HEK293 (cell line): ENCODE data around the gene SREK1.

Experiments used
- CTCF ChIA-PET: fragments of 350-600 bp; formaldehyde crosslinking; extraction: SDS; loops from one replicate; lab custom pipeline; 2021; ENCODE audit warnings: antibody characterized with exemption; lab: Yijun Ruan, JAX
- POLR2A ChIA-PET: fragments of 300-600 bp; formaldehyde crosslinking; extraction: SDS; loops from one replicate; lab custom pipeline; 2020; ENCODE audit warnings: antibody characterized with exemption, inconsistent platforms; lab: Yijun Ruan, JAX
- H3K27ac ChIP-seq: fragments of 200-500 bp; sonication (Bioruptor generic); 2 replicates; pipeline ENCODE4 v1.5.1; 2014; ENCODE audit warnings: low read depth, low read length, control low read depth, inconsistent platforms; ENCODE audit errors: extremely low read depth
- H3K36me3 ChIP-seq, 2 experiments: fragments of 200-500 bp in 1 of 2; sonication (Bioruptor generic) in 1 of 2; 1 replicate in 1 of 2; 2 replicates in 1 of 2; pipeline ENCODE4 v1.5.1; 2014 to 2017; ENCODE audit warnings: inconsistent platforms in 2 of 2, low read length in 2 of 2; ENCODE audit not compliant: control insufficient read depth in 2 of 2, insufficient read depth in 1 of 2
- H3K4me1 ChIP-seq: fragments of 200-500 bp; sonication (Bioruptor generic); 2 replicates; pipeline ENCODE4 v1.5.1; 2014; ENCODE audit warnings: mild to moderate bottlenecking, low read length, inconsistent platforms; ENCODE audit not compliant: control insufficient read depth, insufficient read depth
- H3K4me3 ChIP-seq: 2 replicates; pipeline ENCODE4 v1.5.1; 2011; ENCODE audit warnings: low read depth, mild to moderate bottlenecking, control low read depth, low read length, moderate library complexity
- H3K9me3 ChIP-seq: fragments of 200-500 bp; sonication (Bioruptor generic); 2 replicates; pipeline ENCODE4 v1.5.1; 2014; ENCODE audit warnings: low read depth, low read length, inconsistent platforms; ENCODE audit not compliant: control insufficient read depth, insufficient read depth
- KLF10 ChIP-seq: fragments of 450-650 bp; IDR thresholded peaks from 2 replicates; pipeline ENCODE4 v1.5.1; 2018; ENCODE audit warnings: missing biosample characterization, mild to moderate bottlenecking, missing genetic modification characterization
- MEIS1 ChIP-seq: sonication (generic); formaldehyde crosslinking; IDR thresholded peaks from 2 replicates; pipeline ENCODE4 v1.8.1; 2022; ENCODE audit warnings: missing genetic modification reagents, mild to moderate bottlenecking, borderline replicate concordance
- RBAK ChIP-seq: fragments of 450-650 bp; formaldehyde crosslinking; IDR thresholded peaks from 2 replicates; pipeline ENCODE4 v1.5.1; 2016; ENCODE audit warnings: missing biosample characterization, missing genetic modification characterization
- SCRT2 ChIP-seq: fragments of 450-650 bp; formaldehyde crosslinking; IDR thresholded peaks from 2 replicates; pipeline ENCODE4 v1.5.1; 2016; ENCODE audit warnings: missing biosample characterization, missing genetic modification characterization
- SETDB1 ChIP-seq: IDR thresholded peaks from one replicate; pipeline ENCODE4 v1.6.1; 2017; ENCODE audit warnings: mild to moderate bottlenecking, low read length, moderate library complexity, mixed read lengths; ENCODE audit not compliant: insufficient read length
- ZFP3 ChIP-seq: fragments of 450-650 bp; formaldehyde crosslinking; IDR thresholded peaks from 2 replicates; pipeline ENCODE4 v1.5.1; 2016; ENCODE audit warnings: low read depth, missing biosample characterization, missing genetic modification characterization
- ZIC2 ChIP-seq: fragments of 450-650 bp; formaldehyde crosslinking; IDR thresholded peaks from 2 replicates; pipeline ENCODE4 v1.5.1; 2016; ENCODE audit warnings: missing biosample characterization, missing genetic modification characterization
- ZNF112 ChIP-seq: fragments of 450-650 bp; formaldehyde crosslinking; IDR thresholded peaks from 2 replicates; pipeline ENCODE4 v1.5.0; 2017; ENCODE audit warnings: missing biosample characterization, missing genetic modification characterization
- ZNF155 ChIP-seq: fragments of 450-650 bp; formaldehyde crosslinking; IDR thresholded peaks from 2 replicates; pipeline ENCODE4 v1.5.1; 2016; ENCODE audit warnings: missing biosample characterization, missing genetic modification characterization
- ZNF184 ChIP-seq: fragments of 450-650 bp; IDR thresholded peaks from 2 replicates; pipeline ENCODE4 v1.5.1; 2018; ENCODE audit warnings: missing biosample characterization, mild to moderate bottlenecking, missing genetic modification characterization
- ZNF302 ChIP-seq: fragments of 450-650 bp; formaldehyde crosslinking; IDR thresholded peaks from 2 replicates; pipeline ENCODE4 v1.5.1; 2016; ENCODE audit warnings: missing biosample characterization, missing genetic modification characterization, low read depth
- ZNF514 ChIP-seq: fragments of 450-650 bp; formaldehyde crosslinking; IDR thresholded peaks from 2 replicates; pipeline ENCODE4 v1.5.1; 2016; ENCODE audit warnings: missing biosample characterization, missing genetic modification characterization
- ZNF548 ChIP-seq: fragments of 450-650 bp; formaldehyde crosslinking; IDR thresholded peaks from 2 replicates; pipeline ENCODE4 v1.5.1; 2016; ENCODE audit warnings: missing biosample characterization, missing genetic modification characterization
- ZNF654 ChIP-seq: fragments of 450-650 bp; formaldehyde crosslinking; IDR thresholded peaks from 2 replicates; pipeline ENCODE4 v1.5.1; 2016; ENCODE audit warnings: low read depth, missing biosample characterization, missing genetic modification characterization
- ZSCAN5A ChIP-seq: fragments of 450-650 bp; formaldehyde crosslinking; IDR thresholded peaks from 2 replicates; pipeline ENCODE4 v1.5.1; 2016; ENCODE audit warnings: missing biosample characterization, missing genetic modification characterization
- TF ChIP-seq, protein P1 (sequence below): fragments of 450-650 bp; formaldehyde crosslinking; conservative IDR thresholded peaks from 2 replicates; pipeline ENCODE4 v1.5.1; 2016; ENCODE audit warnings: low read depth, missing biosample characterization, missing genetic modification characterization
- TF ChIP-seq, protein P2 (sequence below): fragments of 450-650 bp; formaldehyde crosslinking; IDR thresholded peaks from 2 replicates; pipeline ENCODE4; 2016; ENCODE audit warnings: missing biosample characterization, missing genetic modification characterization

Gene SREK1

DNA sequence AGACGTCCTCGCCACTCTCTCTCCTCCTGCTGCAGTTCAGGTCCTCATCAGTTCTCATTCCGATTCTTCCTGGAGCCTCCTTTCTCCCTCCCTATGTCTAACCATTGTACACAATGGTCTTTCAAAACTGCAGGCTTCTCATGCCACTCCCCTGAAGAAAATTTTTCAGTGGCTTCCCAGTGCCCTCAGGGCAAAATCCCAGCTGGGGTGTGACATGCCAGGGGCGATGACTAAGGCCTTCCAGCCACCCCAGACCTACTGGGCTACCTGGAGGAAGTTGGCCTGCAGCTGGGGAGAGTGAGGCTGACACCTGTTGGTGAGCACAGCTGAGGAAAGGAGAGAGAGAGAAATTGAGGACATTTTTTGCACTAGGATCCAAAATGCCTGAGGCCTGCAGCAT is 65.2 kb downstream of the SREK1 start:
- Histone ChIP-seq H3K9me3 (no peaks in the 10 kb centered on the region), H3K4me3 (no peak overlapping the region), H3K27ac (no peak overlapping the region), H3K4me1 (no peaks in the 10 kb centered on the region), H3K36me3 (no peaks in the 10 kb centered on the region)
- CTCF ChIA-PET: no interaction called here
- TF ChIP-seq ZNF548 (tag by site-specific recombination): no peak
- TF ChIP-seq MEIS1 (CRISPR knock-in tag): no peak
- no peak for TF ChIP-seq KLF10 (tag by site-specific recombination)
- TF ChIP-seq, protein P1, sequence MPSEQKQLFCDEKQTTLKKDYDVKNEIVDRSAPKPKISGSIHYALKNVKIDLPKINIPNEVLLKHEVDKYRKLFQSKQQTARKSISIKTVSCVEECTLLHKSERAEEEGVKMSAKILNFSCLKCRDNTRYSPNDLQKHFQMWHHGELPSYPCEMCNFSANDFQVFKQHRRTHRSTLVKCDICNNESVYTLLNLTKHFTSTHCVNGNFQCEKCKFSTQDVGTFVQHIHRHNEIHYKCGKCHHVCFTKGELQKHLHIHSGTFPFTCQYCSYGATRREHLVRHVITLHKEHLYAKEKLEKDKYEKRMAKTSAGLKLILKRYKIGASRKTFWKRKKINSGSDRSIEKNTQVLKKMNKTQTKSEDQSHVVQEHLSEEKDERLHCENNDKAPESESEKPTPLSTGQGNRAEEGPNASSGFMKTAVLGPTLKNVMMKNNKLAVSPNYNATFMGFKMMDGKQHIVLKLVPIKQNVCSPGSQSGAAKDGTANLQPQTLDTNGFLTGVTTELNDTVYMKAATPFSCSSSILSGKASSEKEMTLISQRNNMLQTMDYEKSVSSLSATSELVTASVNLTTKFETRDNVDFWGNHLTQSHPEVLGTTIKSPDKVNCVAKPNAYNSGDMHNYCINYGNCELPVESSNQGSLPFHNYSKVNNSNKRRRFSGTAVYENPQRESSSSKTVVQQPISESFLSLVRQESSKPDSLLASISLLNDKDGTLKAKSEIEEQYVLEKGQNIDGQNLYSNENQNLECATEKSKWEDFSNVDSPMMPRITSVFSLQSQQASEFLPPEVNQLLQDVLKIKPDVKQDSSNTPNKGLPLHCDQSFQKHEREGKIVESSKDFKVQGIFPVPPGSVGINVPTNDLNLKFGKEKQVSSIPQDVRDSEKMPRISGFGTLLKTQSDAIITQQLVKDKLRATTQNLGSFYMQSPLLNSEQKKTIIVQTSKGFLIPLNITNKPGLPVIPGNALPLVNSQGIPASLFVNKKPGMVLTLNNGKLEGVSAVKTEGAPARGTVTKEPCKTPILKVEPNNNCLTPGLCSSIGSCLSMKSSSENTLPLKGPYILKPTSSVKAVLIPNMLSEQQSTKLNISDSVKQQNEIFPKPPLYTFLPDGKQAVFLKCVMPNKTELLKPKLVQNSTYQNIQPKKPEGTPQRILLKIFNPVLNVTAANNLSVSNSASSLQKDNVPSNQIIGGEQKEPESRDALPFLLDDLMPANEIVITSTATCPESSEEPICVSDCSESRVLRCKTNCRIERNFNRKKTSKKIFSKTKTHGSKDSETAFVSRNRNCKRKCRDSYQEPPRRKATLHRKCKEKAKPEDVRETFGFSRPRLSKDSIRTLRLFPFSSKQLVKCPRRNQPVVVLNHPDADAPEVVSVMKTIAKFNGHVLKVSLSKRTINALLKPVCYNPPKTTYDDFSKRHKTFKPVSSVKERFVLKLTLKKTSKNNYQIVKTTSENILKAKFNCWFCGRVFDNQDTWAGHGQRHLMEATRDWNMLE (tag by site-specific recombination): no peak
- peak; percentile 54; the same call in 1 of the 2 replicates for TF ChIP-seq SCRT2
- no peak for TF ChIP-seq ZNF654 (tag by site-specific recombination)
- POLR2A ChIA-PET: no interaction called here

DNA sequence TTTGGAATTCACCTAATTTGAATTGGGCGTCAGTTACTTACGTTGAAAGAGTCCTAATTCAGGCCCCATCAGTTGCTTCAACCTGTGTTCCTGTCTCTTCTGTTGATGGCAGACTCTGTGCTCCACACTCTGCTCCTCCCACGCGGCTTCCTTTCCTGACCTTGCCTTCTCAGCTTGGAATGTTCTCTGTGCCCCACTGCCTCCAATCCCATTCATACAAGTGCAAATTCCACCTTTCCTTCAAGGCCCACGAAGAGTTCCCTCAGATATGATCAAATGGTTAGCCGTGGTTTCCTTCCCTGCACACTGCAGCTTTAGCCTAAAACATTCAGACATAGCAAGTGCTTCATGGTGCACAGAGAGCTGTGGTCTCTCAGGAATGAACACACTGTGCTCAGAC is 65.7 kb downstream of the SREK1 start:
- Histone ChIP-seq H3K4me1 (no peaks in the 10 kb centered on the region), H3K36me3 (no peaks in the 10 kb centered on the region), H3K4me3 (no peak overlapping the region), H3K27ac (no peak overlapping the region), H3K9me3 (no peaks in the 10 kb centered on the region)
- POLR2A ChIA-PET: no interaction called here
- CTCF ChIA-PET: no interaction called here
- TF ChIP-seq SETDB1: no peak
- no peak for TF ChIP-seq ZNF155 (tag by site-specific recombination)
- no peak for TF ChIP-seq ZSCAN5A (tag by site-specific recombination)
- TF ChIP-seq RBAK (tag by site-specific recombination): no peak
- TF ChIP-seq, protein P2, sequence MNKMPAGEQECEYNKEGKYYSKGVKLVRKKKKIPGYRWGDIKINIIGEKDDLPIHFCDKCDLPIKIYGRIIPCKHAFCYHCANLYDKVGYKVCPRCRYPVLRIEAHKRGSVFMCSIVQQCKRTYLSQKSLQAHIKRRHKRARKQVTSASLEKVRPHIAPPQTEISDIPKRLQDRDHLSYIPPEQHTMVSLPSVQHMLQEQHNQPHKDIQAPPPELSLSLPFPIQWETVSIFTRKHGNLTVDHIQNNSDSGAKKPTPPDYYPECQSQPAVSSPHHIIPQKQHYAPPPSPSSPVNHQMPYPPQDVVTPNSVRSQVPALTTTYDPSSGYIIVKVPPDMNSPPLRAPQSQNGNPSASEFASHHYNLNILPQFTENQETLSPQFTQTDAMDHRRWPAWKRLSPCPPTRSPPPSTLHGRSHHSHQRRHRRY (tag by site-specific recombination): no peak
- TF ChIP-seq ZIC2: no peak
- no peak for TF ChIP-seq ZFP3 (tag by site-specific recombination)
- TF ChIP-seq ZNF302 (tag by site-specific recombination): no peak
- TF ChIP-seq ZNF514 (tag by site-specific recombination): no peak
- TF ChIP-seq ZNF184 (tag by site-specific recombination): no peak
- no peak for TF ChIP-seq ZNF112
